Measurements from ENCODE around the gene MAP3K9. TPM values are rescaled to one million over a fixed set of nuclear protein-coding genes. Genes with fewer than 3 reads are reported as not detected.

MAP3K9 gene
- total and polyA plus RNA-seq, 2 of the 8 experiments (the other 6 are each of a cell fraction or from before 2014, with no cell fraction given) = 9.8 to 24.7 TPM

GRCh38 chr14:70827752-70828151, 18.4 kb upstream of the MAP3K9 start:
- Histone ChIP-seq H4K91ac (replicated peaks; ENCODE audit: insufficient read length, low read length) (no peak overlapping the region), H2BK5ac (ENCODE audit: low read depth, low read length) (no peak overlapping the region), H3K27me3 (replicated peaks in 1 of 4; ENCODE audit: control insufficient read depth in 3 of 4, extremely low read depth in 1 of 4, insufficient read depth in 3 of 4, low read length in 3 of 4) (peaks cover 0 to 8% (median 4%) of the 10 kb centered on the region in 4 experiments; a peak in 4 of 7 replicates), H3K14ac (ENCODE audit: insufficient read length) (no peak overlapping the region), H3K4ac (replicated peaks; ENCODE audit: insufficient read length, low read depth, low read length) (no peak overlapping the region), H3K23me2 (ENCODE audit: low read depth, low read length) (peaks cover 2% of the 10 kb centered on the region), H3K36me3 (ENCODE audit: control insufficient read depth in 2 of 4, insufficient read depth in 4 of 4, low read length in 3 of 4) (no peaks in the 10 kb centered on the region), H2AFZ (ENCODE audit: low read length) (no peak overlapping the region), H3K4me2 (ENCODE audit: insufficient read depth in 1 of 2, low read depth in 2 of 2, low read length in 2 of 2) (no peak overlapping the region), H2AK5ac (ENCODE audit: low read depth, low read length) (no peak overlapping the region), H2BK120ac (replicated peaks; ENCODE audit: low read depth, low read length) (no peak overlapping the region), H3K9ac (replicated peaks in 1 of 4; ENCODE audit: extremely low read depth in 1 of 4, low read depth in 3 of 4, low read length in 3 of 4) (no peak overlapping the region), H3K79me2 (ENCODE audit: control insufficient read depth in 1 of 2, insufficient read depth in 2 of 2, low read length in 2 of 2) (no peaks in the 10 kb centered on the region), H3K79me1 (ENCODE audit: low read depth, low read length) (no peaks in the 10 kb centered on the region), H3K23ac (ENCODE audit: insufficient read length) (no peak overlapping the region), H2BK15ac (ENCODE audit: low read length) (no peak overlapping the region), H3K4me3 (ENCODE audit: extremely low read depth in 1 of 4, insufficient read depth in 2 of 4, low read depth in 3 of 4, low read length in 4 of 4) (no peak overlapping the region), H3K56ac (replicated peaks; ENCODE audit: insufficient read length, low read depth, low read length) (no peak overlapping the region), H4K5ac (ENCODE audit: insufficient read length, low read depth, low read length) (no peak overlapping the region), H3K27ac (ENCODE audit: low read depth, low read length) (no peak overlapping the region), H2BK12ac (ENCODE audit: low read depth, low read length) (no peak overlapping the region), H2BK20ac (ENCODE audit: low read length) (no peak overlapping the region), H4K20me1 (replicated peaks in 1 of 2; ENCODE audit: control insufficient read depth in 1 of 2, insufficient read depth in 2 of 2, low read length in 2 of 2) (no peaks in the 10 kb centered on the region), H4K8ac (ENCODE audit: extremely low read depth, insufficient read depth, low read length) (no peak overlapping the region), H3K9me3 (ENCODE audit: insufficient read depth in 2 of 2, low read depth in 1 of 2, low read length in 1 of 2) (no peaks in the 10 kb centered on the region), H3K4me1 (replicated peaks in 1 of 4; ENCODE audit: control insufficient read depth in 3 of 4, insufficient read depth in 4 of 4, low read length in 3 of 4) (peaks cover 0 to 5% (median 3%) of the 10 kb centered on the region in 4 experiments; a peak in 4 of 7 replicates), H3K18ac (ENCODE audit: extremely low read depth, low read length) (no peak overlapping the region)
- FAIRE-seq (no peak), DNase-seq (ENCODE audit: low read depth in 1 of 2, low spot score in 2 of 2) (no peak)
- WGBS, 2 experiments (ENCODE audit: extremely low coverage in 1 of 2, insufficient coverage in 1 of 2, insufficient read length in 1 of 2, insufficient replicate concordance in 2 of 2, low coverage in 1 of 2, low lambda C conversion rate in 2 of 2, missing lambda C conversion rate in 1 of 2) = 93% methylated on average over 6 of the region's 6 CpGs; no CpG with 5 or more reads in 1 of the 2 experiments
- ChIA-PET CTCF (ENCODE audit: partially characterized antibody) (interaction anchor here (0.6 to 2.2 kb wide), 15 partner anchors 8 to 206 kb away, joined by 3 to 9 read pairs (median 4); no protein-coding TSS in a partner anchor), POLR2A (ENCODE audit: partially characterized antibody) (interaction anchor here (0.9 kb wide), 1 partner anchor 16 kb away, joined by 5 read pairs; no protein-coding TSS in a partner anchor)
- TF ChIP-seq MAX (IDR thresholded peaks at IDR 0.05) = no peak

Measured in H1 (cell line).